GM18870 (cell line): Measurements from ENCODE around the gene FUOM.

Experiments used
- ATAC-seq: cut with Tn5 transposase; IDR thresholded peaks from one replicate; pipeline ENCODE4 v1.9.1; 2021; ENCODE audit warnings: moderate library complexity; ENCODE audit not compliant: unreplicated experiment

Gene FUOM

GRCh38 chr10:133353202-133353959, 4.4 kb downstream of the FUOM start:
- no peak for ATAC-seq

- ATAC-seq: no peak
Observed at GRCh38 chr10:133351408-133352318, 6.2 kb downstream of the FUOM start.

- ATAC-seq: no peak
Observed at GRCh38 chr10:133350950-133351329, 6.9 kb downstream of the FUOM start.

GRCh38 chr10:133350283-133350949, 7.4 kb downstream of the FUOM start:
- no peak for ATAC-seq

- ATAC-seq: no peak
Observed at GRCh38 chr10:133349577-133350011, 8.2 kb downstream of the FUOM start.

GRCh38 chr10:133349160-133349568, 8.7 kb downstream of the FUOM start:
- no peak for ATAC-seq

GRCh38 chr10:133347710-133348517, 9.9 kb downstream of the FUOM start:
- no peak for ATAC-seq

GRCh38 chr10:133346413-133346812, 11.4 kb downstream of the FUOM start:
- ATAC-seq: no peak

- ATAC-seq: no peak
Observed at GRCh38 chr10:133344236-133344635, 13.6 kb downstream of the FUOM start.

GRCh38 chr10:133343558-133343957, 14.3 kb downstream of the FUOM start:
- no peak for ATAC-seq

- ATAC-seq: no peak
Observed at GRCh38 chr10:133342942-133343341, 14.9 kb downstream of the FUOM start.

GRCh38 chr10:133341983-133342382, 15.8 kb downstream of the FUOM start:
- no peak for ATAC-seq

- ATAC-seq: no peak
Observed at GRCh38 chr10:133339708-133340380, 18.0 kb downstream of the FUOM start.

GRCh38 chr10:133338080-133339071, 19.4 kb downstream of the FUOM start:
- ATAC-seq: no peak

- no peak for ATAC-seq
Observed at GRCh38 chr10:133337370-133337725, 20.5 kb downstream of the FUOM start.

GRCh38 chr10:133336577-133337369, 21.0 kb downstream of the FUOM start, which contains the start of gene CALY:
TSS of gene CALY (minus strand) at chr10:133336896. CDS start at chr10:133328989, 7,907 bp downstream.
- no peak for ATAC-seq

- no peak for ATAC-seq
Observed at GRCh38 chr10:133336118-133336576, 21.7 kb downstream of the FUOM start.
